Measurements from ENCODE around the gene TMEM14B. TPM values are rescaled to one million over a fixed set of nuclear protein-coding genes. Genes with fewer than 3 reads are reported as not detected.

Gene TMEM14B
- polyA plus RNA-seq, 3 donors from 2014 or later: 111 to 183 (median 126) TPM

- H3K27ac Mint-ChIP-seq: no peak overlapping the region
- H3K4me1 Mint-ChIP-seq: no peaks in the 10 kb centered on the region
- no peaks in the 10 kb centered on the region for H3K9me3 Mint-ChIP-seq
Observed at GRCh38 chr6:10801224-10801848, 53.7 kb downstream of the TMEM14B start.

More at GRCh38 chr6:10801224-10801848, 53.7 kb downstream of the TMEM14B start:
- DNase-seq: peak; percentile 40 to 60 (median 52)
- Mint-ChIP-seq H3K36me3 (no peaks in the 10 kb centered on the region), H3K27me3 (ENCODE audit: low read depth in 3 of 3) (no peaks in the 10 kb centered on the region), H3K4me3 (no peak overlapping the region)

Other genes with a start within 250 kb of the TMEM14B start
- under 1 TPM in 2 of 3 donors, not detected in 1; 0.47 to 0.64 TPM for gene GCNT2, start 226.5 kb upstream of the TMEM14B start, polyA plus RNA-seq
- gene C6orf52, start 53.2 kb upstream of the TMEM14B start, polyA plus RNA-seq: 1 to 10 TPM in 2 of 3 donors, not detected in 1; 3.1 to 3.3 TPM
- 10 to 100 TPM in 2 of 3 donors, 1 to 10 TPM in 1; 7.1 to 16.3 (median 10.0) TPM for gene PAK1IP1, start 52.8 kb upstream of the TMEM14B start, polyA plus RNA-seq
- gene TMEM14C, start 24.7 kb upstream of the TMEM14B start, polyA plus RNA-seq: 10 to 100 TPM; 30.4 to 81.2 (median 45.8) TPM
- gene MAK, start 90.7 kb downstream of the TMEM14B start, polyA plus RNA-seq: under 1 TPM in 2 of 3 donors, not detected in 1; 0.06 to 0.18 TPM
- not detected for gene GCM2, start 134.2 kb downstream of the TMEM14B start, polyA plus RNA-seq
- gene SYCP2L, start 139.2 kb downstream of the TMEM14B start, polyA plus RNA-seq: under 1 TPM in 1 of 3 donors, not detected in 2; 0.09 TPM

All from immature natural killer cell (primary cell).